Measurements from ENCODE around the gene BRME1. TPM values are rescaled to one million over a fixed set of nuclear protein-coding genes. Genes with fewer than 3 reads are reported as not detected.

Gene BRME1
- total RNA-seq, 1 donor from 2014 or later = 3.7 TPM

DNA sequence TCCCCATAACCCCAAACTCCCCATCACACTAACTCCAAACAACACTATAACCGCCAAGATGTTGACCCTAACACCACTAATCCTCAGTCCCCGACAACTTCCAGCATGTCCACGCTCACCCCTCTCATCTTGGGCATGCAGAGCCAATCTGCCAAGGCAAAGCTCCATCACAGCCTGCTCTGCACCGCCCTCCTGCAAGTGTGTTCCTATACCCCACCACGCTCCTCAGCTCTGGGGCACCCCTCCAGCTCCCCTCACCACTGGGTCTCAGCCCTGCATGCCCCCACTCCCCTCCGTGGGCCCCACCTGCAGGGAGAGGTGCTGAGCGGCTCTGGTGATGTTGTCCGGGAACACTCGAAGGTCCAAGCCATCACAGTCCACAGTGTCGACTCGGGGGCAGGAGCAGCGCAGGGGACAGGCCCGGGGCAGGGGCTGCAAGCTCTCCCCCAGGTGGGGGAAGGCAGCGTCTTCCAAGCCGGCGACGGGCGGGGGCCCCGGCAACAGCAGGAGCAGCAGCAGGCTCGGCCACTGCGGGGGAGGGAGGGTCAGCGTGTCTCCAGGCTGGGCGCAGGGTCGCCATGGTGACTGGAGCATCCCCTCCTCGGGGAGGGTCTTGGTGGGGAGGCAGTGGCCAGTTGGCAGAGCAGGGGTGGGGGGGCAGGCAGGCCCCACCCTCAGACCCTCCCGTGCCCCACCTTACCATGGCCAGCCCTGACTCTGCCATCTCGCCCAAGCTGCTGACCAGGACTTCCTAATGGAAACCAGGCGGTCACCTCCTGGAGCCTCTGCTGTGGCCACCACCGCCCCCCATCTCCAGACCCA, 31.8 kb upstream of the BRME1 start:
- Mint-ChIP-seq H3K36me3 (ENCODE audit: unreplicated experiment) (no peaks in the 10 kb centered on the region), H3K9me3 (ENCODE audit: unreplicated experiment) (no peaks in the 10 kb centered on the region), H3K27ac (ENCODE audit: unreplicated experiment) (no peak overlapping the region), H3K4me1 (ENCODE audit: unreplicated experiment) (peaks cover 3% of the 10 kb centered on the region), H3K4me3 (ENCODE audit: unreplicated experiment) (no peak overlapping the region), H3K27me3 (ENCODE audit: unreplicated experiment) (peaks cover 2% of the 10 kb centered on the region)
- no peak for DNase-seq (ENCODE audit: extremely low spot score, unreplicated experiment)
- TF ChIP-seq, protein P1, sequence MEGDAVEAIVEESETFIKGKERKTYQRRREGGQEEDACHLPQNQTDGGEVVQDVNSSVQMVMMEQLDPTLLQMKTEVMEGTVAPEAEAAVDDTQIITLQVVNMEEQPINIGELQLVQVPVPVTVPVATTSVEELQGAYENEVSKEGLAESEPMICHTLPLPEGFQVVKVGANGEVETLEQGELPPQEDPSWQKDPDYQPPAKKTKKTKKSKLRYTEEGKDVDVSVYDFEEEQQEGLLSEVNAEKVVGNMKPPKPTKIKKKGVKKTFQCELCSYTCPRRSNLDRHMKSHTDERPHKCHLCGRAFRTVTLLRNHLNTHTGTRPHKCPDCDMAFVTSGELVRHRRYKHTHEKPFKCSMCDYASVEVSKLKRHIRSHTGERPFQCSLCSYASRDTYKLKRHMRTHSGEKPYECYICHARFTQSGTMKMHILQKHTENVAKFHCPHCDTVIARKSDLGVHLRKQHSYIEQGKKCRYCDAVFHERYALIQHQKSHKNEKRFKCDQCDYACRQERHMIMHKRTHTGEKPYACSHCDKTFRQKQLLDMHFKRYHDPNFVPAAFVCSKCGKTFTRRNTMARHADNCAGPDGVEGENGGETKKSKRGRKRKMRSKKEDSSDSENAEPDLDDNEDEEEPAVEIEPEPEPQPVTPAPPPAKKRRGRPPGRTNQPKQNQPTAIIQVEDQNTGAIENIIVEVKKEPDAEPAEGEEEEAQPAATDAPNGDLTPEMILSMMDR (IDR thresholded peaks at IDR 0.05) = no peak

DNA sequence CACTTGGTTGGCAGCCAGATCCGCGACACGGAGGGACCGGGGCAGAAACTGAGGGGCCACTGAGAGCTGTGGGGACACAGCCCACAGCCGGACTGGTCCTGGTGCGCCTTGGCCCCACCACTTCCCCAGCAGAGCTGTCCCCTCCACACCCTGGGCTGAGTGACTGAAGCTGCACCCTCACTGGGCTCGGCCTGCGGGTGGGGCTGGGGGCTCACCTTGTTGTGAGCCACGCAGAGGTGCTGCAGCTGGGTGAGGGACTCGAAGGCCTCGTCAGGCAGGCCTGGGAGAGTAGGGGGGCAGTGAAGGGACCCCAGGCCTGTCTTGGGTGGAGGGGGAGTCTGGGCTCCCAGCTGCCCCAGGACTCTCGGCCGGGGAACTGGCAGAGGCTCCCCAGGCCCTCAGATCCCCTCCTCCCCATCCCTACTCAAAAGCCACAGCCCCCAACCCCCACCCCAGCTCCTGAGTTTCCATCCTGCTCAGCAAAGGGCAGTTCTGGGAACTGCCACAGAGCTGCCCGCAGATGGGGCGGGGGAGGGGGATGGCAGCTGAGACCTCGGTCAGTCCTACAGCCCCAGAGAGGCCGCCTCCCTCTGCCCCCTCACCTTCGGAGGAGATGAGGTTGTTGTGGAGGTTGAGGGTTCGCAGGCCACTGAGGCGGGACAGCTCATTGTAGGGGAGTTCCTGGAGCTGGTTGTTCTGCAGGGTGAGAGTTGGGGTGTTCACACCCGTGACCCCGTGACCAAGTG, 30.0 kb upstream of the BRME1 start:
- Mint-ChIP-seq H3K4me3 (ENCODE audit: unreplicated experiment) (no peak overlapping the region), H3K4me1 (ENCODE audit: unreplicated experiment) (peaks cover 3% of the 10 kb centered on the region), H3K36me3 (ENCODE audit: unreplicated experiment) (no peaks in the 10 kb centered on the region), H3K27me3 (ENCODE audit: unreplicated experiment) (peaks cover 2% of the 10 kb centered on the region), H3K9me3 (ENCODE audit: unreplicated experiment) (no peaks in the 10 kb centered on the region), H3K27ac (ENCODE audit: unreplicated experiment) (no peak overlapping the region)
- TF ChIP-seq, protein P1 (IDR thresholded peaks at IDR 0.05) = no peak
- DNase-seq (ENCODE audit: extremely low spot score, unreplicated experiment) = no peak

DNA sequence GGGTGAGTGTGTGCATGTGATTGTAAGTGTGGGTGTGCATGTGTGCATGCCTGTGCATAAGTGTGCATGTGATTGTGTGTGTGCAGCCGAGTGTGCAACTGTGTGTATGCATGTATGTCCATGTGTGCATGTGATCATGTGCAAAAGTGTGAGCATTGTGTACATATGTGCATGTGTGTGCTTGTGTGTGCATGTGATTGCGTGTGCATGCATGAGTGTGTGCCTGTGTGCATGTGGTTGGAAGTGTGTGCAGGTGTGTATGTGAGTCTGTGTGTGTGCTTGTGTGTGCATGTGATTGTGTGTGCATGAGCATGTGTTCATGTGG, 28.8 kb upstream of the BRME1 start:
- H3K27me3 Mint-ChIP-seq (ENCODE audit: unreplicated experiment) = peaks cover 2% of the 10 kb centered on the region
- H3K9me3 Mint-ChIP-seq (ENCODE audit: unreplicated experiment) = no peaks in the 10 kb centered on the region
- peaks cover 3% of the 10 kb centered on the region for H3K4me1 Mint-ChIP-seq (ENCODE audit: unreplicated experiment)
- TF ChIP-seq, protein P1 (IDR thresholded peaks at IDR 0.05) = no peak
- H3K36me3 Mint-ChIP-seq (ENCODE audit: unreplicated experiment) = no peaks in the 10 kb centered on the region
- DNase-seq (ENCODE audit: extremely low spot score, unreplicated experiment) = no peak
- no peak overlapping the region for H3K4me3 Mint-ChIP-seq (ENCODE audit: unreplicated experiment)
- no peak overlapping the region for H3K27ac Mint-ChIP-seq (ENCODE audit: unreplicated experiment)

DNA sequence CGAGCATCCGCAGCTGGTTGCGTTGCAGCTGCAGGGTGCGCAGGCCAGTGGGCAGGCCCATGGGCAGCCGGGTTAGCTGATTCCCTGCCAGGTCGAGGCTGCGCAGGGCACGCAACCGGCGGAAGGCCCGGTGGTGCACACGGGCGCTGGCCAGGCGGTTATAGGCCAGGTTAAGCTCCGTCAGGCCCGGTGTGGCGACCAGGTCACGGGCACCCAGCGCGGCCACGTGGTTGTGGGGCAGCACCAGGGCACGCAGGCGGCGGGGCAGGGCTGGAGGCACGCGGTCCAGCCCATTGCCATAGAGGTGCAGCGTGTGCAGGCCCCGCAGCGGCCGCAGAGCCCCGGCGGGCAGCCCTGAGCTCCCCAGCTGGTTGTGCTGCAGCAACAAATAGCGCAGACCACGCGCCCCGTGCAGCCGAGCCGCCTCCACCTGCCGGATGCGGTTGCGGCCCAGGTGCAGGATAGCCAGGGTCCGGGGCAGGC, 27.0 kb upstream of the BRME1 start:
- no peak overlapping the region for H3K4me3 Mint-ChIP-seq (ENCODE audit: unreplicated experiment)
- no peak overlapping the region for H3K27ac Mint-ChIP-seq (ENCODE audit: unreplicated experiment)
- H3K36me3 Mint-ChIP-seq (ENCODE audit: unreplicated experiment) = peaks cover 4% of the 10 kb centered on the region
- peaks cover 3% of the 10 kb centered on the region for H3K4me1 Mint-ChIP-seq (ENCODE audit: unreplicated experiment)
- DNase-seq (ENCODE audit: extremely low spot score, unreplicated experiment) = no peak
- TF ChIP-seq, protein P1 (IDR thresholded peaks at IDR 0.05) = no peak
- H3K27me3 Mint-ChIP-seq (ENCODE audit: unreplicated experiment) = peaks cover 2% of the 10 kb centered on the region
- H3K9me3 Mint-ChIP-seq (ENCODE audit: unreplicated experiment) = no peaks in the 10 kb centered on the region

DNA sequence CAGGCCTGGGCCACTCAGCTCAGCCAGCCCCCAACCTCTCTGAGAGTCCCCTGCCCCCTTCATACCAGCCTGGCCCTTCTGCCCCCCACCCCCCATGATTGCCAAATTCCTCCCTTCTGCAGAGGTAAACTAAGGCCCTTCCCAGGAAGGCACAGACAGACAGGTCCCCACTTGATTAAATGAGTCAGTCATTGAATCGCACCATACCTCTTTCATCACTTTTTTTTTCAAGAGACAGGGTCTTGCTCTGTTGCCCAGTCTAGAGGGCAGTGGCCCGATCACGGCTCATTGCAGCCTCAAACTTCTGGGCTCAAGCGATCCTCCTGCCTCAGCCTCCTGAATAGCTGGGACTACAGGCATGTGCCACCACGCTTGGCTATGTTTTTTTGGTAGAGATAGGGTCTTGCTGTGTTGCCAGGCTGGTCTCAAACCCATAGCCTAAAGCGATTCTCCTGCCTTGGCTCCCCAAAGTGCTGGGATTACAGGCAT, 26.3 kb upstream of the BRME1 start:
- Mint-ChIP-seq H3K4me1 (ENCODE audit: unreplicated experiment) (no peaks in the 10 kb centered on the region), H3K36me3 (ENCODE audit: unreplicated experiment) (peaks cover 4% of the 10 kb centered on the region), H3K9me3 (ENCODE audit: unreplicated experiment) (no peaks in the 10 kb centered on the region), H3K27ac (ENCODE audit: unreplicated experiment) (no peak overlapping the region), H3K27me3 (ENCODE audit: unreplicated experiment) (no peaks in the 10 kb centered on the region), H3K4me3 (ENCODE audit: unreplicated experiment) (no peak overlapping the region)
- DNase-seq (ENCODE audit: extremely low spot score, unreplicated experiment) = no peak
- TF ChIP-seq, protein P1 (IDR thresholded peaks at IDR 0.05) = no peak
